CD4-positive, alpha-beta T cell treated with Interleukin-4 for 1 hour (primary cell): ENCODE data around the gene TNFRSF8.

Experiments used
- DNase-seq, 2 donors: peaks; one replicate each; pipeline ENCODE4 v3.0.0-alpha.2; 2020 to 2022

Gene TNFRSF8

DNA sequence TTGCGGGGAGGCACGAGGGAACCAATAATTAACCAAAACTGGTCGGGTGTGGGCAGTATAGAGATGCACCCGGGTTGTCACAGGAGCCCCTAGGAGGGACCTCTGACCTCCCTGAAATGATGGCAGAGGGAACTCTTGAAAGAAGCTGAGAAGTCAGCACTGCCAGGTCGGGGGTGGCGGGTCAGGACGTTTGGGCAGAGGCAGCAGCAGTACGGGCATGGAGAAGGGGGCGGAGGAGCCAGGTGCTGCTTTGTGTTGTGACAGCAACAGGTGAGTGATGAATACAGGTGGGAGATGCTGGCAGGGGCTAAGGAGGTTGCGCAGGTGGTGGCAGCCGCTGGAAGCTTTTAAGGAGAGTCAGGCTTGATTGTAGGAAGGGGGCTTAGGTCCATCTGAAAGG, 115.4 kb downstream of the TNFRSF8 start:
- DNase-seq: no peak

DNA sequence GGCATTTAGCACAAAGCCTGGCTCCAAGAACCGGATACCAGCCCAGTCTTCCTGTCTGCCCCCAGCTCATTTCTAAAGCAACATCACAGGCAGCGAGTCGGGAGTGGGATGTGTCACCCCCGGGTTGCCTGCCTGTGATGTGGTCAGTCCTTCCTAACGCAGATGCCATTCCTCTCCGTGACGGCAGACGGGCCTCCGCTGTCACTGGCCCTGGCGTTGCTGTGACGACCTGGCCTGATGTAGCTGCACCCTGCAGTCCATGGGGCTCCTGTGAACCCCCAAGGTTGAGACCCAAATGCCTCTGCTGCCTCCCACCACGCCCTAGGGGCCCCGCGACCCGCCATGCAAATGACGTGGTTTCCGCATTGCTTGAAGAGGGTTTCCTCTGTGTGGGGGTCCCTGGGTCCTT, 116.0 kb downstream of the TNFRSF8 start:
- peak; percentile 82 to 86 for DNase-seq

DNA sequence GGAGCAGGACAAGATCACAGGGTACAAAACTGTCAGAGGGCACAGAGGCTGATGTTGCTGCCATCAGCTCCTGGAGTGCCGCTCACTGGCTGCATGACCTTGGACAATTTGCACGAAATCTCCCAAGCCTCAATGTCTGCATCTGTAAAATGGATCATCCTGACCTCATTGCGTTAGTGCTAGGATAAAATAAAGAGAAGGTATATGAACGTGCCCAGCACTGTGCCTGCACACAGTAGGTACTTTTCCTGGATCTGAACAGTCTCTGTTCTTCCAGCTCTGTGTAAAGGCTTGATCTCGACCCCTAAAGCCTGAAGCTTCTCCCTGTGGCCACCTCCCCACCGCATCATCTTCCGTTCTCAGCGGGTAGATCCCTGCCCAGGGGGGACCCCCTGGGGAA, 116.6 kb downstream of the TNFRSF8 start:
- no peak for DNase-seq

DNA sequence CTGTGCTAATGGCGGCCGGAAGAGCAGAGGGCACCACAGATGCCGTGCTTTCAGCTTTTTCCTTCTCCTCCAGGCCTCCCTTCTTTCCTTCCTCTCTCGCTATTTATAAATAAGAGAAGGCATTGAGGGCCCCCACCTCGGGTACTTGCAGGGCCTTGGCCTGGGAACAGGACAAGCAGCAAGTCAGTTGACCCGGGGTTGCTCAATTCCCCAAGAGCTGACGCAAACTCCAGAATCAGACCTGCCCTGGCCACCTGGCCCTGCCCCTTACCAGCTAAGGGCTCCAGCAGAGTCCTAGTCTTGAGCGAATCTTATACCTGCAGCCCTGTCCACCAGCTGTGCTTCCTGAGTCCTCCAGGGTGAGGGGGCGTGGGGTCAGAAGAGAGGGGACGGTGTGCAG, 117.2 kb downstream of the TNFRSF8 start:
- DNase-seq: peak in 1 of 2 donors; percentile 66

DNA sequence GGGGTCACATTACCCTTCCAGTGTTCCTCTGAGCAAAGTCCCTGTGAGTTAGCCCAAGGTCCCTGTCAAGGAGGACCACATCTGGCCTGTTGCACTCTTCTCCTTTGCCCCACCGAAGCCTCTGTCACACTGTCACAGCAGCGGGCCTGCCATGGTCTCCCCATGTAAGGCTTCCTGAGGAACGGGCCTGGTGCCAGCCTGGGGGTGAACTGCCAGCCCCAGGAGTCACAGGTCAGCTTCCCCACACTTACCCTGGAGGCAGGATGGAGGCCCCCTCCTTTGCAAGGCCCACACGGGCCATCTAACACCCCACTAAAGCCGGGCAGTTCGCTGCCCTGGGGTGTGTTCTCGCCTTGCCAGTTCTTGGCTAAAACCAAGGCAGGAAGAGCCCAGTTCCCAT, 117.8 kb downstream of the TNFRSF8 start:
- DNase-seq: no peak

DNA sequence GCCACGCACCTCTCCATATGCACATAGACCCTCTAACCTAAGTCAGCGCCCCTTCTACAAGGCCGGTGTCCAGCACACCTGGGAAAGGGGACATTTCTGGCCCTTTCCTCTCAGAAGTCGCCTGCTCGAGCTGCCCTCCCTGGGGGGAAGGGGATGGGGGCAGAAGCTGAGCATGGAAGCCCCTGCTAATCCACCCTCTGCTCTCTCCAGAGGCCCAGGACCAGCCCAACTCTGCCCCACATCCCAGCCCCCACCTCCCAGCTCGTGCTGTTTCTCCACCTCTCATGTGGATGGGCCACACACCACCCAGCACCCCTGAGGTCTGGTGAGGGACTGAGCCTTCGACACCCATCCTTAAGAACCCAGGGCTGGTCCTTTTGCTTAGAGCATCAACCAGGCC, 118.5 kb downstream of the TNFRSF8 start:
- no peak for DNase-seq

DNA sequence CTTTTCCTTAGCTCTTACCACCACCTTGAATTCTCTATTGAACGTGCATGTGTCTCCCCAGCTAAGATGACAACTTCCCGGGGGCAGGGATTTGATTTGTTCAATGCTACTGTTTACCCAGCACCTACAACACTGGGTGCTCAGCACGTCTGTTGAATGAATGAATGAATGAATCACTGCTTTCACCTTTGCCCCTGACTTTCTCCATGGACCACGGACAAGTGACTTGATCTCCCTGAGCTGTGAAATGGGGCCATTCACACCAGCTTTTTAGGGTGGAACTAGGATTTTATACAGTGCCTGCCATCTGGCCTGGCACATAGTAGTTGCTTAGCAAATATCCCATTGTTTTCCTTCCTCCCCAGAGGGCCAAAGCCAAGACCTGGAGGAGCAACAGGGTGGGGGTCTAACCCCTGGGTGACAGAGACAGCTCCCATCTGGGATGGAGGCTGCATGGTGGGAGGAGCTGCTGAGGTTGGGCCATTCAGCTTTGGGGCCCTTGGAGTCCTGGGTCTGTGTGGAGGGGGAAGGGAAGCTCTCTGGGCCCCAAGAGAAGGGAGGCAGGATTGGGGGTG, 119.4 kb downstream of the TNFRSF8 start:
- DNase-seq: no peak

DNA sequence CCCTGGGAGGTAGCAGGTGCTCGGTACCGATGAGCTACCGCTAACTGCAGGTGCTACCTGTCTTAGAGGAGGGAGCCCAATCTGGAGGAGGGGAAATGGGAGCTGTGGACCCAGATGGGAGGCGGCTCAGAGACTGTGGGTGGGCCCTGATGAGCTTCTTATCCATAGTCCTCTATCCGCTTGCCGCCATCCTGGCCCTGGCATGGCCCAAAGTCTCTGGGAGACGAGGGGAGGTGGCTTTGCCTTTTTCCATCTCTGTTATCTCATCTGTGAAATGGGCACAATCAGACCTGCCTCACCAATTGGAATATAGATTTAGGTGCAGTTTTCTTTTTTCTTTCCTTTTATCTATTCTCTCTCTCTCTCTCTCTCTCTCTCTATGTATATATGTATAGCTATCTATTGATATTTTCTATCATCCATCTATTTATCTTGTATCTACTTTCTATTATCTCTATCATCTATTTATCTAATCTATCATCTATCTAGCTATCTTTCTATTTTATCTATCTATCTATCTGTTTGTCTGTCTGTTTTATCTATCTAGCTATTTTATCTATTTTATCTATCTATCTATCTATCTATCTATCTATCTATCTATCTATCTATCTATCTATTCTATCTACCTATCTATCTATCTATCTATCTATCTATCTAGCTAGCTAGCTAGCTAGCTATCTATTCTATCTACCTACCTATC, 120.1 kb downstream of the TNFRSF8 start:
- DNase-seq: no peak

DNA sequence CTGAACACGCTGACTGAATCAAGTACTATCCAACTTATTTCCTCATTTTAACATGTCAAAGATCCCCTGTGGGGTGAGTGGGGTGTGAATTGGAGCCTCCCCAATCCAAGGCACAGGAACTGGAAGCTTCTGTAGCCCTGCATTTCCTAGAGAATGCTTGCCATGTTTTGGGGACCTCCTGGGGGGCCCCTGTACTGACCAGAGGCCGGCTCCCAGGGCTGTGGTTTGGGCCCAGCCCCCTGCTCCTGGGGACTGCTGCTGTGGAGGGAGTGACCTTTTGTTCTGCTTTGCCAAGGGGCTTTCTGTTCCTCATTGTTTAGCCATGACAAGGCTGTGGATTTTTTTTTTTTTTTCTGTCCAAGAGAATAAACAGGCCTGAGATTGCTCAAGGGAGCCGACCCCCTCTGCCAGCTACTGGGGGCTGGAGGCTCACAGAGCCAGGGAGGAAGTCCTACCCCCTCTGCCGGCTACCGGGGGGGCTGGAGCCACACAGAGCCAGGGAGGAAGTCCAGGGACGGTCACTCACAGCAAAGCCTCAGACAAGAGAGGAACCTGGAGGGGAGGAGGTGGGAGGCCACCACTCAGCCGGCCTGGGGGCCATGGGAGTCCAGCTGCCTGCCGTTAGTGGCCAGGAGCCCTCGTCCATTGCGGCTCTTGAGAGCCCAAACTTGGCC, 121.0 kb downstream of the TNFRSF8 start:
- peak in 1 of 2 donors; percentile 74 for DNase-seq

DNA sequence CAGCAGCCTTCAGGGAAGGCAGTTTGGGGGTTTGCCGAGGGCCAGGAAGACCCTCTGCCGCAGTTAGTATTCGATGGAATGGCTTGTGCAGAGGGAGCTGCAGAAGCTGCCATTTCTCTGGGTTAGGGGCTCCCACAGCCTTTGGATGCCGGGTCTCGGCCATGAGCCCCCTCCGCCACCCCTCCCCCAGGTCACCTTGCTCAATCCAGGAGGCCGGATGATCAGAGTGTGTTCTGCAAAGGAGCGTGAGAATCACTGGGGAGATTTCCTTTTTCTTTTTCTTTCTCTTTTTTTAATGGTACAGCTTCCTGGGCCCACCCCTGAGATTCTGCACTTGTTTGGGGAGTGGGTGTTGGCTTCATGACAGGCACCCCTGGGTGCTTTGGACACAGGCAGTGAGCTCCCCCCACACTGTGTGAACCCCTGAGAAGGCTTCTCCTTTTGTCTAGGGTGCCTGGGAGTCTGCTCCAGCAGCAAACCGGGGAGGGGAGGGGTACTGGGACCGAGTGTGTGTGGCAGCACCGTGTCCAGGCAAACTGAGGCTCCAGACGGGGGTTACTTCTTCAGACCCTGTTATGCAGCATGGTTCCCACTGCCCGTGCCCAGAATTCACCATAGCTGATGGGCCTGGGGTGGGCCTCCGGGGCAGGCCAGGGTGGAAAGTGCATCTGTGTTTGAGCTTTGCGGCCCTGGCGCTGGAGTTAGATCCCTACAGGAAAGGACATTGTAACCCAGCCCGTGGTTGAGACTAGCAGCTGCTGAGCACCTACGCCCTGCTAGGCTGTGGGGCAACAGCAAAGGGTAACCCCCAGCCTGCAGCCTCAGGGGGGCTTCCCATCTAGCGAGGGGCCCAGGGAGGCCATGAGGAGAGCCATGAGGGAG, 122.2 kb downstream of the TNFRSF8 start:
- DNase-seq: no peak

DNA sequence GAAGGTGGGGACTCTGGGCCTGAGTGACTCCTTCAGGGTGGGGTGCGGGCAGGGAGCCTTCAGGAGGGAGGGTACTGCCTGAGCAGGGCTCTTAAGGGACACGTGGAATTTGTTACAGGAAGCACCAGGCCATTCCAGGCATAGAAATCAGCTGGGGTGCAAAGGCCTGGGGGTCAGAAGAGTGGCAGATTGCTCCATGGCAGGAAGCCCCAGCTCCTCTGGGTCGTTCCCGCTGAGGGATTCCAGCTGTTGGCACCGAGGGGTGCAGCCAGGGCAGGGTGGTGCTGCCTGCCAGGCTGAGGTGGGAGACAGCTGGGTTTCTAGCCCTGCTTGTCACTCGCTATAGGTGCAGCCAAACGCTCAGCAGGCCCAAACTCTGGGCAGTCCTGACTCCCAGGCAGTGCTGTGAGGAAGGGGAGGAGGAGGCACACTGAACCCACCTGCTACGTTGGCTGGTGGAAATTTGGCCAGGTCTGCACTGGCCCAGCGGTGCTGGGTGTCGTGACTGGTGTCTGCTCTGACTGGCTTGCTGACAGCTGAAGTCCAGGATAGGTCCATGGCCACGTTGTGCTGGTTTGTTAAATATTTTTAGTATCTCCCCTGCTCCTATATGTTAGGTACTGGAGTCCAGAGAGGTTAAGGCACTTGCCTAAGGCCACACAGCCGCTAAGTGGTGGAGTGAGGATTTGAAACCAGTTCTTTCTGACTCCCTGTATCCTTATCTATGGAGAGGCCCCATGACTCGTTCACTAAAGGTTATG, 123.0 kb downstream of the TNFRSF8 start:
- no peak for DNase-seq

DNA sequence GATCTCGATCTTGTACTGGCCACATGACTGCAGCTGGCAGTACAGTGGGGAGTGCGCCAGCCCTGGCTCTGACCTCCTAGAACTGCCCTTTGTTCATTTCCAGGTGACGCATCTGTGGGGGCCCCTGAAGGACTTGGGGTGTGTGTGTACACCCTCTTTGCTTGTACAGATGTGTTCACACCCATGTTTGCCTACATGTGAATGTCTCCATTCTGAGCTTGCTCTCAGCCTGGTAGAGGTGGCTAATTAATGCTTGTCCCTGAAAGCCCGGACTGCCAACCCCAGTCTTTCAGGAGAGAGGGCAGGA, 123.5 kb downstream of the TNFRSF8 start:
- no peak for DNase-seq

DNA sequence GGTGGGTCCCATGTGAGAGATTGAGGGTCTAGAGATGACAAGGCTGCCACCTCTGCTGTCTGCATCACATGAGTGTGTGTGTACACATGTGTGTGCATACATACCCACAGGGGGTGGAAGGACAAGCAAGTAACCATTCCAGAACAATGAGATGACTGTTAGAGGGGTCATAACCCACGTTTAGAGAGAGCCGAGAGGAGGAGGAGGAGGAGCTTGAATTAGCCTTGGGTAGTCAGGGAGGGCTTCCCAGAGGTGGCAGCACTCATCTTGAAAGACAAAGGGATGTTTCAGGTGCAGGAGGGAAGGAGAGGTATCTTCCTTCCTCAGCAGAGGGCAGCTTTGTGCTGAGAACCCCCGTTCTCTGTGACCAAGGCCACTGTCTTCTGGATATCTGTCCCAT, 125.0 kb downstream of the TNFRSF8 start:
- no peak for DNase-seq

DNA sequence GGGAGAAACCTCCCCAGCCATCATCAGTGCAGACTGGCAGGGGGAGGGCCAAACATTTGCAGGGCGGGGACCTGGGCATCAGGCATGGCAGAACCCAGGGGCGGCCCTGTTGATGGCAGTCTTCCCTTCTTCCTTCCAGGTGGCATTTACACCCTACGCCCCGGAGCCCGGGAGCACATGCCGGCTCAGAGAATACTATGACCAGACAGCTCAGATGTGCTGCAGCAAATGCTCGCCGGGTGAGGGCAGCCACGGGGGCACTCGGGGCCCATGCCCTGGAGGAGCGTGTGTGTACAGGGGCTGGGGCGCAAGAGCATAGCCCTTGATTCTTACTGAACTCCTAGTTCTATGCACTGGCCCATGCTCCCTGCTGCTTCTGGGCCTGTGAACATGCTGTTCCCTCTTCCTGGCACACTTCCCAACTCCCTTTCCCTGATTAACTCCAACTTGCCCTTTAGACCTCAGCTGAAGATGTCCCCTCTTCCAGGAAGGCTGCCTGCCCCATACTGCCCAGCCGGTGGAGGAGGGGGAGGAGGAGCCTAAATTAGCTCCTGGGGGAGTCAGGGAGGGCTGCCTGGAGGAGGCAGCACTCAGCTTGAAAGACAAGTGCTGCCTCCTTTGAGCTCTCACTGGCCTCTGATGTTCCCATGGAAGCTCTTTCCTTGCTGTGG, 125.7 kb downstream of the TNFRSF8 start:
- no peak for DNase-seq

DNA sequence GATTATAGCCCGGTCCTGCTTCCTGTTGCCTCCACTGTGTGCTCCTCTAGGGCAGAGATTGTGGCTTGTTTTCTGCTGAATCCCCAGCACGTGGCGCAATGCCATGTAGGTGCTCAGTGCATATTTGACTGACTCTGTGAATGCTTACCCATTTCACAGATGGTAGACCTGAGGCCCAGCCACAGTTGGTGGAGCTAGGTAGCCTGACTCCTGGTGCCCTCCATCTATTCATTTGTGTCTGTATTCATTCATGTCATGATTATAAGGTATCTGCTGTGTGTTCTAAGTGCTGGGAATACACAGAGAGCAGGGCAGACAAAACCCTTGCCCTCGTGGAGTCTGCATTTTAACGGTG, 126.2 kb downstream of the TNFRSF8 start:
- DNase-seq: no peak

DNA sequence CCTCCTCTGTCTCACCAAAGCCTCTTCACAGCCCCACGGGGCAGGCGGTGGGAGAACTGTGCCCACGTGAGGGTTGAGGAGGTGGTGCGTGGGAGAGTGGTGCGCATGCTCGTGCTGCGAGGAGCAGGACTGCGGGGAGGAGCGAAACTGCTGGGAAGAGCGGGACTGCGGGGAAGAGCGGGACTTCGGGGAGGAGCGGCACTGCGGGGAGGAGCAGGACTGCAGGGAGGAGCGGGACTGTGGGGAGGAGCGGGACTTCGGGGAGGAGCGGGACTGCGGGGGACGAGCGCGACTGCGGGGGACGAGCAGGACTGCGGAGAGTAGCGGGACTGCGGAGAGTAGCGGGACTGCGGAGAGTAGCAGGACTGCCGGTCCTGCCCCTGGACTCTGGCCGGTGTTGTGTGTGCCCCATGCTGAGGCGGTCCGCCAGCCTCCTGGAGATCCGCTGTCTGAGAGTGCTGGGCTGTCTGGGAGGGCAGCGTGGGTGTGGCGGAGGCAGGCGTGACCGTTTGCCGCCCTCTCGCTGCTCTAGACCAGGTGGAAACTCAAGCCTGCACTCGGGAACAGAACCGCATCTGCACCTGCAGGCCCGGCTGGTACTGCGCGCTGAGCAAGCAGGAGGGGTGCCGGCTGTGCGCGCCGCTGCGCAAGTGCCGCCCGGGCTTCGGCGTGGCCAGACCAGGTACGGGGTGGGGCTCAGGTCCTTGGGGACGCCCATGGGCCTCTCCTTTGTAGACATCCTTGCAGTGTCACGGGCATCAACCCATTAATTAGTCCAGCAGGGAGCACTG, 128.3 kb downstream of the TNFRSF8 start:
- DNase-seq: no peak
